HepG2 (cell line): ENCODE results near the gene HOXA7.

Experiments used
- ARNTL ChIP-seq: sonication (generic); formaldehyde crosslinking; IDR thresholded peaks from 2 replicates; pipeline ENCODE4 v1.4.0; 2020; ENCODE audit warnings: mild to moderate bottlenecking, missing genetic modification reagents
- EZH2 ChIP-seq: conservative IDR thresholded peaks from 2 replicates; pipeline ENCODE4 v1.6.1; 2012; ENCODE audit warnings: mild to moderate bottlenecking, low read depth, low read length, moderate library complexity
- TGIF2 ChIP-seq: IDR thresholded peaks from 2 replicates; pipeline ENCODE4 v1.6.1; 2016; ENCODE audit warnings: control low read depth, missing compliant biosample characterization
- ZNF564 ChIP-seq: sonication (generic); formaldehyde crosslinking; IDR thresholded peaks from 2 replicates; pipeline ENCODE4 v1.8.1; 2023; ENCODE audit warnings: mild to moderate bottlenecking, missing genetic modification reagents

- TF ChIP-seq ARNTL (CRISPR knock-in tag), result no peak
- TF ChIP-seq ZNF564, result no peak
- TF ChIP-seq EZH2, result no peak
- TF ChIP-seq TGIF2 (CRISPR knock-in tag), result no peak; the same call in 1 of the 2 replicates
Observed at GRCh38 chr7:27123007-27123476, 33.4 kb downstream of the HOXA7 start.
